Measurements from ENCODE around the gene FEM1B. TPM values are rescaled to one million over a fixed set of nuclear protein-coding genes. Genes with fewer than 3 reads are reported as not detected.

The FEM1B gene
- total RNA-seq, 1 donor from 2014 or later: 54.2 TPM

- no peak for TF ChIP-seq CTCF (conservative IDR thresholded peaks at IDR 0.05)
- no peak for DNase-seq (ENCODE audit: extremely low spot score, unreplicated experiment)
- Mint-ChIP-seq H3K4me3 (peak overlapping the region; percentile 100), H3K9me3 (no peaks in the 10 kb centered on the region), H3K36me3 (peaks cover 9% of the 10 kb centered on the region), H3K4me1 (ENCODE audit: unreplicated experiment) (peaks cover 43% of the 10 kb centered on the region), H3K27ac (peak overlapping the region; percentile 99), H3K27me3 (no peaks in the 10 kb centered on the region)
These were observed 877 bp upstream of the FEM1B start for GRCh38 chr15:68276668-68277067.

GRCh38 chr15:68277131-68277602 lies 378 bp upstream of the FEM1B start:
- no peaks in the 10 kb centered on the region for H3K27me3 Mint-ChIP-seq
- no peak for TF ChIP-seq CTCF (conservative IDR thresholded peaks at IDR 0.05)
- H3K9me3 Mint-ChIP-seq: no peaks in the 10 kb centered on the region
- peak overlapping the region; percentile 100 for H3K4me3 Mint-ChIP-seq
- H3K36me3 Mint-ChIP-seq: peaks cover 9% of the 10 kb centered on the region
- H3K4me1 Mint-ChIP-seq (ENCODE audit: unreplicated experiment): peaks cover 43% of the 10 kb centered on the region
- H3K27ac Mint-ChIP-seq: peak overlapping the region; percentile 99
- DNase-seq (ENCODE audit: extremely low spot score, unreplicated experiment): no peak

GRCh38 chr15:68278345-68278594 lies 725 bp downstream of the FEM1B start:
- peak overlapping the region; percentile 100 for H3K4me3 Mint-ChIP-seq
- peak overlapping the region; percentile 95 for H3K27ac Mint-ChIP-seq
- peak; percentile 84 for DNase-seq (ENCODE audit: extremely low spot score, unreplicated experiment)
- TF ChIP-seq CTCF (conservative IDR thresholded peaks at IDR 0.05): peak; percentile 13
- H3K4me1 Mint-ChIP-seq (ENCODE audit: unreplicated experiment): peaks cover 37% of the 10 kb centered on the region
- peaks cover 9% of the 10 kb centered on the region for H3K36me3 Mint-ChIP-seq
- H3K27me3 Mint-ChIP-seq: no peaks in the 10 kb centered on the region
- no peaks in the 10 kb centered on the region for H3K9me3 Mint-ChIP-seq

GRCh38 chr15:68278595-68279405 lies 1.3 kb downstream of the FEM1B start:
- H3K4me1 Mint-ChIP-seq (ENCODE audit: unreplicated experiment): peaks cover 37% of the 10 kb centered on the region
- H3K36me3 Mint-ChIP-seq: peaks cover 9% of the 10 kb centered on the region
- no peaks in the 10 kb centered on the region for H3K9me3 Mint-ChIP-seq
- DNase-seq (ENCODE audit: extremely low spot score, unreplicated experiment): no peak
- no peak for TF ChIP-seq CTCF (conservative IDR thresholded peaks at IDR 0.05)
- H3K27me3 Mint-ChIP-seq: no peaks in the 10 kb centered on the region
- peak overlapping the region; percentile 100 for H3K4me3 Mint-ChIP-seq
- peak overlapping the region; percentile 95 for H3K27ac Mint-ChIP-seq

- Mint-ChIP-seq H3K27ac (peak overlapping the region; percentile 95), H3K9me3 (no peaks in the 10 kb centered on the region), H3K4me3 (peak overlapping the region; percentile 100), H3K4me1 (ENCODE audit: unreplicated experiment) (peaks cover 37% of the 10 kb centered on the region), H3K36me3 (peaks cover 17% of the 10 kb centered on the region), H3K27me3 (no peaks in the 10 kb centered on the region)
- no peak for DNase-seq (ENCODE audit: extremely low spot score, unreplicated experiment)
- TF ChIP-seq CTCF (conservative IDR thresholded peaks at IDR 0.05): no peak
These were observed 2.5 kb downstream of the FEM1B start for GRCh38 chr15:68279779-68280753.
